ENCODE results near the gene CELSR1. TPM values are rescaled to one million over a fixed set of nuclear protein-coding genes. Genes with fewer than 3 reads are reported as not detected.

Gene CELSR1
- total RNA-seq, 1 donor from 2014 or later, result 18.8 TPM

GRCh38 chr22:46531581-46532175 lies 5.7 kb downstream of the CELSR1 start:
- Mint-ChIP-seq H3K4me3 (no peak overlapping the region), H3K36me3 (peaks cover 24% of the 10 kb centered on the region), H3K27me3 (ENCODE audit: low read depth) (peaks cover 28% of the 10 kb centered on the region), H3K4me1 (peaks cover 17% of the 10 kb centered on the region), H3K9me3 (no peaks in the 10 kb centered on the region), H3K27ac (no peak overlapping the region)
- TF ChIP-seq, protein P1, sequence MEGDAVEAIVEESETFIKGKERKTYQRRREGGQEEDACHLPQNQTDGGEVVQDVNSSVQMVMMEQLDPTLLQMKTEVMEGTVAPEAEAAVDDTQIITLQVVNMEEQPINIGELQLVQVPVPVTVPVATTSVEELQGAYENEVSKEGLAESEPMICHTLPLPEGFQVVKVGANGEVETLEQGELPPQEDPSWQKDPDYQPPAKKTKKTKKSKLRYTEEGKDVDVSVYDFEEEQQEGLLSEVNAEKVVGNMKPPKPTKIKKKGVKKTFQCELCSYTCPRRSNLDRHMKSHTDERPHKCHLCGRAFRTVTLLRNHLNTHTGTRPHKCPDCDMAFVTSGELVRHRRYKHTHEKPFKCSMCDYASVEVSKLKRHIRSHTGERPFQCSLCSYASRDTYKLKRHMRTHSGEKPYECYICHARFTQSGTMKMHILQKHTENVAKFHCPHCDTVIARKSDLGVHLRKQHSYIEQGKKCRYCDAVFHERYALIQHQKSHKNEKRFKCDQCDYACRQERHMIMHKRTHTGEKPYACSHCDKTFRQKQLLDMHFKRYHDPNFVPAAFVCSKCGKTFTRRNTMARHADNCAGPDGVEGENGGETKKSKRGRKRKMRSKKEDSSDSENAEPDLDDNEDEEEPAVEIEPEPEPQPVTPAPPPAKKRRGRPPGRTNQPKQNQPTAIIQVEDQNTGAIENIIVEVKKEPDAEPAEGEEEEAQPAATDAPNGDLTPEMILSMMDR (IDR thresholded peaks at IDR 0.05; ENCODE audit: unreplicated experiment), result no peak
- DNase-seq (ENCODE audit: low spot score in 2 of 2, unreplicated experiment in 2 of 2), result no peak

DNA sequence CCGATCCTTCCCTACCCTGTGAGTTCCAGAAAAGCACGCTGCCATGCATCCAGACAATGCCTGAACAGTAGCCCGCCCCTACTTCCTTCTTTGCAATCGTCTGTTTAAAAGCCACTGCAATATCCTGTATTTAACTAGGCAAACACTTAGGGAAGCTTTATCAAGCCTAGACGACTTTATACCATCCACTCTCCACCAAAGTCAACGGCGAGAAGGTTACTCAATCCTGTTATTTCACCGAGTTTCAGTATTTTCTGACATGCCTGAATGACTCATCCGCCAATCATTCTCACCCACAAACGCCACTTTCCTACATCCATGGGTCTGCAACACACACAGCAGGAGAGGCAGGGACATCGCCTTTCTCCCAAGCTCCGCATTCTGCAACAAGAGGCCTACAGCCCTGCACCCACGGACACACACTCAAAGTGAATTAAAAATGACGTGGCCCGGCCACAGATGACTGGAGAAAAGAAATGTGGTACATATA lies 9.3 kb downstream of the CELSR1 start:
- DNase-seq (ENCODE audit: low spot score in 2 of 2, unreplicated experiment in 2 of 2), result no peak
- TF ChIP-seq, protein P1 (IDR thresholded peaks at IDR 0.05; ENCODE audit: unreplicated experiment), result no peak
- H3K27ac Mint-ChIP-seq, result no peak overlapping the region
- peaks cover 8% of the 10 kb centered on the region for H3K36me3 Mint-ChIP-seq
- peaks cover 23% of the 10 kb centered on the region for H3K4me1 Mint-ChIP-seq
- H3K4me3 Mint-ChIP-seq, result no peak overlapping the region
- peaks cover 26% of the 10 kb centered on the region for H3K27me3 Mint-ChIP-seq (ENCODE audit: low read depth)
- no peaks in the 10 kb centered on the region for H3K9me3 Mint-ChIP-seq

DNA sequence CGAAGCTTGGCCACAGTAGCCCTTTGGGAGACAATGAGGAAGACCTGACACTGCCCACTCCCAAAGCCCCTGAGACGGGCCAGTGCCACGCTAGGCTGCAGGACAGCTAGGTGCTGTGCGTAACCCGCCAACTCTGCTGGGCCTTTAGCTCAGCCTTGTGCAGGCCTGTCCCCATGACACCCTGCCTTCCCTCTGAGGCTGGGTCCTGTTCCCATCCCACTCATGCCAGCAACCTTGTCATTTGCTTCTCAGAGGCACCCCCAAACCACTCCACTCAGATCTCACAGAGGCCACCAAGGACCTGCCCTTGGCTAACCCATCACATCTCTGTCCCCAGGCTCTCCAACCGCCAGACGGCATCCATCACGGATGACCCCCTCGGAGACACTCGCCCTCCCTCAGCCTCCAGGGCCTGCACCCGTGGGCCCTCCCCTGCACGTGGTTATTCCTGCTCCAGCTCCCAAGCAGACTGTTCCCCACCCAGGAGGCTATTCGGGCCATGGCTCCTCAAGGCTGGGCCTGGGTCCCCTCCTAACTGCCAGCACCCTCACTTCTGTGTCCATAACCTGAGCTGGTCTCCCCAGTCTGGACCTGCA lies 11.1 kb downstream of the CELSR1 start:
- no peak for DNase-seq (ENCODE audit: low spot score in 2 of 2, unreplicated experiment in 2 of 2)
- Mint-ChIP-seq H3K4me1 (peaks cover 20% of the 10 kb centered on the region), H3K9me3 (no peaks in the 10 kb centered on the region), H3K36me3 (peaks cover 3% of the 10 kb centered on the region), H3K27ac (no peak overlapping the region), H3K27me3 (ENCODE audit: low read depth) (peaks cover 22% of the 10 kb centered on the region), H3K4me3 (no peak overlapping the region)
- TF ChIP-seq, protein P1 (IDR thresholded peaks at IDR 0.05; ENCODE audit: unreplicated experiment), result no peak

- TF ChIP-seq, protein P1 (IDR thresholded peaks at IDR 0.05; ENCODE audit: unreplicated experiment), result no peak
- Mint-ChIP-seq H3K36me3 (peaks cover 3% of the 10 kb centered on the region), H3K4me1 (peaks cover 17% of the 10 kb centered on the region), H3K4me3 (no peak overlapping the region), H3K9me3 (no peaks in the 10 kb centered on the region), H3K27ac (no peak overlapping the region), H3K27me3 (ENCODE audit: low read depth) (peaks cover 22% of the 10 kb centered on the region)
- DNase-seq (ENCODE audit: low spot score in 2 of 2, unreplicated experiment in 2 of 2), result no peak
Observed at GRCh38 chr22:46525389-46526243, 11.8 kb downstream of the CELSR1 start.

GRCh38 chr22:46524203-46524740 lies 13.1 kb downstream of the CELSR1 start:
- peaks cover 22% of the 10 kb centered on the region for H3K27me3 Mint-ChIP-seq (ENCODE audit: low read depth)
- H3K4me3 Mint-ChIP-seq, result no peak overlapping the region
- H3K4me1 Mint-ChIP-seq, result peaks cover 16% of the 10 kb centered on the region
- H3K27ac Mint-ChIP-seq, result no peak overlapping the region
- no peak for DNase-seq (ENCODE audit: low spot score in 2 of 2, unreplicated experiment in 2 of 2)
- TF ChIP-seq, protein P1 (IDR thresholded peaks at IDR 0.05; ENCODE audit: unreplicated experiment), result no peak
- H3K9me3 Mint-ChIP-seq, result no peaks in the 10 kb centered on the region
- H3K36me3 Mint-ChIP-seq, result peaks cover 2% of the 10 kb centered on the region
